HG03575 (cell line): ENCODE data around the gene FARP1.

Experiments used
- ATAC-seq: cut with Tn5 transposase; IDR thresholded peaks from one replicate; pipeline ENCODE4 v1.9.1; 2021; ENCODE audit not compliant: unreplicated experiment, insufficient number of reproducible peaks, low FRiP score; ENCODE audit errors: extremely low read depth

Gene FARP1

DNA sequence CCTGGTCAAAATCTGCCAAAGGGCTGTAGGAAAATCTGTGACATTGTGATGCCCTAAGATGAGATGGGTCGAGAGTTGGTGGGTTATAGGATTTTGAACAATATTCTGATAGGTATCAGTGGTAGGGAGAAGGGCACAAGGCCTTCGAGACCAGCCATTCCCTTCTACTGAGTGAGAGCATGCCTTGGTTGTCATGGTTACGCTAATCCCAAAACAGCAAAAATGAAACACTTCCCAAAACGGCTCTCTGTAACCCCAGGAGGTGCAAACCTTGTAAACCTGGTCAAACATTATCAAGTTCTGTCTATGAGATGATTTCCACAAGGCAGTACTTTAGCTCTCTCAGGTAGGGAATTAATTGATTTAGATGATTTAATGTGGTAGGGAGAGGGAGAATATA is 192.8 kb downstream of the FARP1 start:
- ATAC-seq = no peak

DNA sequence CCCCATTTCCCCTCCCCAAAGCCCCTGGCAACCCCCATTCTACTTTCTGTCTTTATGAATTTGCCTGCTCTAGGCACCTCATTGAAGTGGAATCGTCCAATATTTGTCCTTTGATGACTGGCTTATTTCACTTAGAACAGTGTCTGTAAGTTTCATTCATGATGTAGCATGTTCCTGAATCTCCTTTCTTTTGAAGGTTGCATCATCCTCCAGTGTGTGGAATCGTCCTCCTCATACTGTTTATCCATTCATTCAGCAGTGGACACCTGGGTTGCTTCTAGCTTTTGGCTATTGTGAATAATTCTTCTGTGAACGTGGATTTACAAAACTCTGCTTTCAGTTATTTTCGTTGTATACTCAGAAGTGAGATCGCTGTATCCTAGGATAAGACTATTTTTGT is 195.4 kb downstream of the FARP1 start:
- ATAC-seq = no peak

GRCh38 chr13:98339684-98340425 is 197.0 kb downstream of the FARP1 start:
- ATAC-seq = no peak

- no peak for ATAC-seq
Observed at GRCh38 chr13:98342953-98343352, 200.1 kb downstream of the FARP1 start.

DNA sequence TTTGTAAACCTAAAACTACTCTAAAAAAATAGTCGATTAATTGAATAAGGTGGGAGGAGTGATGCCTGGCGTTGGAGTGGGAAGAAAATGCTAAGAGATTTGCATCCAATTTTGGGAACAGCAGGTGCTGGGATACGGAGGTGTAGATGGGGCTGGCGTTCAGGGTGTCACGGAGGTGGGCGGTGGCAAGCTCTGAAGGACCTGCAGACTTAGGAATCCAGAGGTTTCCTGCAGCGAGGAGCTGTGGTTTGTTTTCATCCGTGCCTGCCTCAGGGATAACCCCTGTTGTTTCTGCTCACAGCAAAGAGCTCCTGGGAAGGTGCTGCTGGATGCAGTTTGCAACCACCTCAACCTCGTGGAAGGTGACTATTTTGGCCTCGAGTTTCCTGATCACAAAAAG is 200.6 kb downstream of the FARP1 start:
- no peak for ATAC-seq

- ATAC-seq = no peak
Observed at GRCh38 chr13:98344392-98344791, 201.5 kb downstream of the FARP1 start.

DNA sequence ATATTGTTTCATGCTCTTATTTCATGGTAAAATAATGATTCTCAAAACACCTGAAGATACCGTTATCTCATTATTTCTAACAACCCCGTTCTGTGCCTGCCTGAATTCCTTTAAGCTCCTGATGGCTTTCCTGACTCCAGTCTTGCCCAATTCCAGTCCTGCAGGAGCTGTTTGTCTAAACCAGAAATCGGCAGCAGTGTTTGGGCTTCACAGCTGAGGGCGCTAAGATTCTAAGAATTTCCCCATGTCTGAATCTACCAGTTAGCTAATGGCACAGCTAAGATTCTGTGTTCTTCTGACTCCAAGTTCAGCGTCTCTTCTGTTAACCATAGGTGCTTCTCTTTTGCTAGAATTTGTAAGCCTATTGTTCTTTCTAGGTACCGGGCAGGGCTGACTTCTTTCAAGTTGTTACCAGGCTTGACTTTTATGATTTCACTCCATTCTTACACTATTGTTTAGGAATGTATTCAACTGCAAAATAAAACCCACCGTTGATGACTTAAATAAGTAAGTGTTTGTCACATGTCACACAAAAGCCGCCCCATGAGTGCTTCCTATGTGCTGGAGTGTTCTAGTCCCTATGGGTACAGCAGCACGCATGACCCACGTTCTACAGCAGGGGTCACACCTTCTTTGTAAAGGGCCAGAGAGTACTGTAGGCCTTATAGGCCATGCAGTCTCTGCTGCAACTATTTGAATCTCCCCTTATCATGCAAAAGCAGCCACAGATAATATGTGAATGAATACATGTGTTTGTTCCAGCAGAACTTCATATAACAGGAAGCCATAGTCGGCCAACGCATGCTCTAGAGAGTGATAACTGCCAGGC is 202.4 kb downstream of the FARP1 start:
- ATAC-seq = no peak

GRCh38 chr13:98346904-98347636 is 204.2 kb downstream of the FARP1 start:
- no peak for ATAC-seq

DNA sequence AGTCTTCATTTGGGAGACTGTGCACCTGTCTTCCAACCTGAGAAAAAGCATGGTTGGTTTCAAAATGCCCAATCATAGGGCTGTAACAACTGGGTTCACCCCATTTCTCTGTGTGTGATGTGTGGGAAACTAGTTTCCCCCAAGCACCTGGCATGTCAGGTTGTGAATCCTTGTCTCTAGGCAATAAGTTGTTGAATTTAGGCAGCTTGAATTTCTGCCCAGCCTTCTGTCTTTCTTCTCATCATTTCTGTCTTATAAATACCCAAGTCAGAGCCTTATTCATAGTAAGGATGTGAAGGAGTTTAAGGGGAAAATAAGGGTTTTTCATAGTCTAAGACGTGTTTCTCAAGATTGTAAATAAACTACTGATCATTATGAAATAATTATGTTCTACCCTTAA is 204.9 kb downstream of the FARP1 start:
- no peak for ATAC-seq

DNA sequence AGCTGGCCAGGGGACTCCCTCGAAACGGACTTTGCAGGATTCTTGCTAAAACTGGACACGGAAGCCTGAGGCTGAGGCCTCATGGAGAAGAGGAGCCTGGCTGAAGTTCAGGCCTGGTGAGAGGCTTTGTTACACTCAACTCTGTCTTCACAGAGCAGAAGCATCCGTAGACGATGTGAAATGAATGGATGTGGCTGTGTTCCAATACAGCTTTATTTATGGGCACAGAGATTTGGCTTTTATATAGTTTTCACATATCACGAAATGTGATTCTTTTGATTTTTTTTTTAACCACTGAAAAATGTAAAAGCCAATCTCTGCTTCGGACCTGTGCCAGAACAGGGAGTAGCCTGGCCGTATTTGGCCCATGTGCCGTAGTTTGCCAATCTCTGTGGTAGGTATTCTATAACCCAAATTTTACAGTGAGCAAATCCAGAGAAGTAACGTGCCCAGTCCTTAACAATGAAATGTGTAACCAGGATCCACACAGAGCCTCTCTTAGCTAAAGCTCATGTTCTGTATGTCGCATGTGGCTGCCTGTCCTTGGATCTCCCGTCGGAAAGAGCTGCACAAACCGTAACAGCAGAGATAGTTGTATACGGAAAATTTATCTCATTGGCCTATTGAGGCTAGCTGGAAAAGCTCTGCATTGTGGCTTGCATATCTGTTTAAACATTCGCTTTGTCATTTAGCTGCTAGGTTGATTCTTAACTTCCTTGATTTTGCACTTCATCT is 205.7 kb downstream of the FARP1 start:
- ATAC-seq = no peak

GRCh38 chr13:98349731-98350305 is 206.9 kb downstream of the FARP1 start:
- ATAC-seq = no peak

DNA sequence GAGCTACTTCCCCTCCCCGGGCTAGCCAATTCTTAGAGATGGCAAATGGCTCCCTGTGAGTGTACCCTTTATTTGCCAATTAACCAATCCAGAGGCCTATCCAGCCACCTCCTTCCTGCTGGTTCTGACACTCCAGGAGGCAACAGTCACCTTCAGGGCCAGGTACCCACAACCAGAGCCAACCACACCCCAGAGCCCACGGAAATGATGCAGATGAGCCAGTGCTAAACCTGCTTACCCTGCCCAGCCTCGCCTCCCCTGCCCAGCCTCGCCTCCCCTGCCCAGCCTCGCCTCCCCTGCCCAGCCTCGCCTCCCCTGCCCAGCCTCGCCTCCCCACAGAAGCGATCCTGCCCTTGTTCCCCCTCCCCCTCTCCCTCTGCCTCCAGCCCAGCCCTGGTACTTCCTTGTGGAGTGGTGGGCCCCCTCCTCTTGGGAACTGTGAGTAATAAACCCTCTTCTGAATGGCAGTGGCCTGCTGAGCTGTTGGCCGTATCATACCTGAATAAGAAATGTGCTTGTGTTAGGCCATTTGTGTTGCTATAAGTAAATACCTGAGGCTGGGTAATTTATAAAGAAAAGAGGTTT is 207.9 kb downstream of the FARP1 start:
- no peak for ATAC-seq

DNA sequence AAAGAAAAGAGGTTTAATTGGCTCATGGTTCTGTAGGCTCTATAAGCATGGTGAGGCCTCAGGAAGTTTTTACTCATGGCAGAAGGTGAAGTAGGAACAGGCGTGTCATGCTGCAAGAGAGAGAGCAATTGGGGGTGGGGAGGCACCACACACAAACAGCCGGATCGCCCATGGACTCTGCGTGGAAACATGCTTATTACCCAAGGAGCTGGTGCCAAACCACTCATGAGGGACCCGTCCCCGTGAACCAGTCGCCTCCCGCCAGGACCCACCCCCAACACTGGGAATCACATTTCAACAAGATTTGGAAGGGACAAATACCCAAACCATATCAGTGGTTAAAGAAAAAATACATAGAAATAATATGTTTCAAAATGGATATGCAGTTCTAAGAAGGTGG is 208.7 kb downstream of the FARP1 start:
- no peak for ATAC-seq

DNA sequence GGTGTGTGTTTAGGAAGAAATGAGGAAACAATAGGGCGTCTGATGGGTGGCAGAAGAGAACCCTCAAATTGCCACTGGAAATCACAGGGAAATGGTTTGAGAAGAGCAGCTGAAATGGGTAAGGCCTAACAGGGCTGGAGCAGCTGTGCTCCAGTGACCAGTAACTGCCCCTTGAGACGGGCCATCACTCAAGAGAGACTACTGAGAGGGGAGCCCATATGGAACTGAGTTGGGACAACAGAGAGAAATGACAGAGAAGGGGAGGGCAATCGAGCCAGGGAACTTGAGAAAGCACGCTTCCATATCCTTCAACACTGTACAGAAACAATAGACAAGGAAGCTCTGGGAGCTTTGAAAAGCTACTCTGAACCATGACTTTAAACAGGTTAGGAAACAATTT is 209.3 kb downstream of the FARP1 start:
- no peak for ATAC-seq

DNA sequence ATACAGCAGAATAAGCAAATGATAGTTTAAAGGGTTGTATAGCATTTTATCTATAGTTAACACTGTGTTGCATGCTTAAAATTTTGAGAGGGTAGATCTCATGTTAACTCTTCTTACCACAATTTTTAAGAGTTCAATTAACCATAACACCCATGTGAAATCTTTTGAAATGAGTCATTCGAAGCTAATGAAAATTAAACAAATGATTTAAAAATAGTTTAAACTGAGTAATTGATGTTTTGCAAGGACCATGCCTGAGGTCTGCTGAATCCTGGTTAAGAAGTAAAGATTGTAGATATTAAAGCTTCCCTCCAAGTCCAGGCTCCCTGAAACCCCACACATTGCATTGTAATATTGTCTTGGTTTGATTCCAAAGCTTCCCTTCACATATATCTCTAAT is 210.9 kb downstream of the FARP1 start:
- no peak for ATAC-seq

- no peak for ATAC-seq
Observed at GRCh38 chr13:98358937-98359336, 216.0 kb downstream of the FARP1 start.

- no peak for ATAC-seq
Observed at GRCh38 chr13:98360545-98360944, 217.7 kb downstream of the FARP1 start.

DNA sequence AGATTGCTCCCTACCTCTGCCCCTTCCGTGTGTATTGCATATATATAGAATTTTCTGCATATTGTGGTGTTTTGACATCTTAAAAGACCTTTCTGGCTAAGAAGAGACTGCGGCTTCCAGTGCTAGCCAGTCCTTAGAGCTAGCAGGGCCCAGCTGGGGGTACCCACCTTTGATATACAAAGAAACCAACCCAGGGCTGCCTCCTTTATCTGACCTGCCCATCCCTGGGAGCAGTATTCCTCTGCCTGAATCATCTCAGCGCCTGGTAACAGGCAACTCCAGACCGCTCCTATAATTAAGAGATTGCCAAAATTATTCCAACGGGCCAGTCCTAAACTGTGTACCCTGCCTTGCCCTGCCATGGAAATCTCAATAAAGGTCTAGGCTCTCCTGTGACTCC is 220.4 kb downstream of the FARP1 start:
- no peak for ATAC-seq

- ATAC-seq = no peak
Observed at GRCh38 chr13:98364179-98364578, 221.3 kb downstream of the FARP1 start.
